GM12874 (cell line): ENCODE data around the gene PLGRKT.

Source experiments
- CTCF ChIP-seq: IDR thresholded peaks from 2 replicates; pipeline ENCODE4 v1.5.1; 2011; ENCODE audit warnings: low read depth, mild to moderate bottlenecking, control low read depth, low read length, moderate library complexity; ENCODE audit not compliant: insufficient read depth

Gene PLGRKT

GRCh38 chr9:5445886-5446285 is 8.2 kb upstream of the PLGRKT start:
- no peak for TF ChIP-seq CTCF

- TF ChIP-seq CTCF = no peak
These were observed 6.1 kb upstream of the PLGRKT start for GRCh38 chr9:5443850-5444249.

- peak; percentile 47 for TF ChIP-seq CTCF
These were observed 4.8 kb upstream of the PLGRKT start for GRCh38 chr9:5442400-5443011.

GRCh38 chr9:5441043-5441442 is 3.3 kb upstream of the PLGRKT start:
- no peak for TF ChIP-seq CTCF

GRCh38 chr9:5440426-5440825 is 2.7 kb upstream of the PLGRKT start:
- no peak for TF ChIP-seq CTCF

- no peak for TF ChIP-seq CTCF
These were observed 807 bp upstream of the PLGRKT start for GRCh38 chr9:5438301-5439162.

GRCh38 chr9:5436441-5436840 is 1.3 kb downstream of the PLGRKT start:
- no peak for TF ChIP-seq CTCF
